Neural progenitor cell (in vitro differentiated cells): ENCODE measurements around the gene GTPBP3. TPM values are rescaled to one million over a fixed set of nuclear protein-coding genes. Genes with fewer than 3 reads are reported as not detected.

Source experiments
- DNase-seq: peaks from one replicate; pipeline ENCODE4 v3.0.0-alpha.2; 2016; ENCODE audit warnings: low spot score
- H2AFZ ChIP-seq: fragments of 200-600 bp; sonication (generic); replicated peaks from 2 replicates; pipeline ENCODE4 v1.6.1; 2016; ENCODE audit warnings: antibody characterized with exemption
- H3F3A ChIP-seq: fragments of 200-600 bp; sonication (generic); 2 replicates; pipeline ENCODE4 v1.6.1; 2016; ENCODE audit warnings: antibody characterized with exemption, low read depth
- H3K27ac ChIP-seq: fragments of 200-600 bp; sonication (generic); 2 replicates; pipeline ENCODE4 v1.5.1; 2016; ENCODE audit warnings: mild to moderate bottlenecking
- H3K27me3 ChIP-seq: fragments of 200-600 bp; sonication (generic); 2 replicates; pipeline ENCODE4 v1.6.1; 2016; ENCODE audit warnings: mild to moderate bottlenecking, moderate library complexity
- H3K36me3 ChIP-seq: fragments of 200-600 bp; sonication (generic); 2 replicates; pipeline ENCODE4 v1.5.1; 2016
- H3K4me1 ChIP-seq: fragments of 200-600 bp; sonication (generic); 2 replicates; pipeline ENCODE4 v1.6.1; 2016; ENCODE audit warnings: mixed run types
- H3K4me2 ChIP-seq: fragments of 200-600 bp; sonication (generic); 2 replicates; pipeline ENCODE4 v1.6.1; 2016
- H3K4me3 ChIP-seq: fragments of 200-600 bp; sonication (generic); 2 replicates; pipeline ENCODE4 v1.5.1; 2016
- H3K79me2 ChIP-seq: fragments of 200-600 bp; sonication (generic); 2 replicates; pipeline ENCODE4 v1.6.1; 2016; ENCODE audit warnings: low read depth
- H3K9ac ChIP-seq: fragments of 200-600 bp; sonication (generic); 2 replicates; pipeline ENCODE4 v1.6.1; 2016
- H3K9me3 ChIP-seq: fragments of 200-600 bp; sonication (generic); 2 replicates; pipeline ENCODE4 v1.5.1; 2016; ENCODE audit warnings: low read depth
- H4K20me1 ChIP-seq: fragments of 200-600 bp; sonication (generic); 2 replicates; pipeline ENCODE4 v1.6.1; 2016; ENCODE audit warnings: low read depth
- H3K27ac Mint-ChIP-seq: 3 replicates; pipeline ENCODE4 v1.8.0; 2021; ENCODE audit warnings: mixed read lengths
- H3K27me3 Mint-ChIP-seq: 2 replicates; pipeline ENCODE4 v1.8.0; 2022; ENCODE audit warnings: low read depth, mild to moderate bottlenecking, inconsistent platforms, moderate library complexity, mixed read lengths; ENCODE audit not compliant: insufficient read depth
- H3K36me3 Mint-ChIP-seq: 3 replicates; pipeline ENCODE4 v1.8.0; 2021; ENCODE audit warnings: mixed read lengths
- H3K4me1 Mint-ChIP-seq: 3 replicates; pipeline ENCODE4 v1.8.0; 2021; ENCODE audit warnings: mixed read lengths
- H3K4me3 Mint-ChIP-seq: 3 replicates; pipeline ENCODE4 v1.8.0; 2021; ENCODE audit warnings: mild to moderate bottlenecking, moderate library complexity, mixed read lengths
- H3K9me3 Mint-ChIP-seq: 3 replicates; pipeline ENCODE4 v1.8.0; 2020; ENCODE audit warnings: mixed read lengths
- EZH2 ChIP-seq: fragments of 200-600 bp; sonication (generic); IDR thresholded peaks from 2 replicates; pipeline ENCODE4 v1.6.1; 2017; ENCODE audit warnings: antibody characterized with exemption, mild to moderate bottlenecking, moderate library complexity
- EZH2phosphoT487 ChIP-seq: fragments of 200-600 bp; sonication (generic); IDR thresholded peaks from 2 replicates; pipeline ENCODE4 v1.6.1; 2017; ENCODE audit warnings: antibody characterized with exemption
- total RNA-seq: library from RNA; depleted of rRNA; stranded (reverse); fragments of >200 nt; gene quantifications from 2 replicates; pipeline ENCODE4 v1.2.3, GENCODE V29; 2015; ENCODE audit warnings: low replicate concordance
- TF ChIP-seq, protein P1 (sequence below): fragments of 200-600 bp; sonication (generic); IDR thresholded peaks from 2 replicates; pipeline ENCODE4 v1.5.1; 2017; ENCODE audit warnings: antibody characterized with exemption, mild to moderate bottlenecking

GTPBP3 gene
- total RNA-seq, 1 donor from 2014 or later = 13.2 TPM

DNA sequence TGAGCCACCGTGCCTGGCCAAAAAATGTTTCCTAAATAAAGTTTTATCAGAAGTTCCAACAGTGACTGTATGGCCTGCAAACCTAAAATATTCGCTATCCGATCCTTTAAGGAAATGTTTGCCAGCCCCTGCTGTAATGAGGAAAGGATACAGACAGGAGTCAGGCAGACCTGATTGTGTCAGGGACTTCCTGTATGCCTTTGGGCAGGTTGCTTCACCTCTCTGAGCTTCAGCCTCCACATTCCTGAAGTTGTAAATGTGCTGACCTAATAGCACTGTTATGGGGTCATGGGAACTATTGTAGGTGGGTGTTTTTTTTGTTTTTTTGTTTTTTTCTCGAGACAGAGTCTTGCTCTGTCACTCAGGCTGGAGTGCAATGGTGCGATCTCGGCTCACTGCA lies 40.4 kb upstream of the GTPBP3 start:
- no peaks in the 10 kb centered on the region for H3K9me3 ChIP-seq
- no peaks in the 10 kb centered on the region for H3K36me3 ChIP-seq
- no peak overlapping the region for H3K27ac Mint-ChIP-seq
- H3K4me3 ChIP-seq = no peak overlapping the region
- H3K36me3 Mint-ChIP-seq = peaks cover 23% of the 10 kb centered on the region
- no peaks in the 10 kb centered on the region for H3K27me3 ChIP-seq
- H3K4me1 Mint-ChIP-seq = peaks cover 4% of the 10 kb centered on the region
- no peak overlapping the region for H2AFZ ChIP-seq
- no peak for DNase-seq
- H4K20me1 ChIP-seq = no peaks in the 10 kb centered on the region
- H3K27me3 Mint-ChIP-seq = peaks cover 2% of the 10 kb centered on the region
- peaks cover 22% of the 10 kb centered on the region for H3F3A ChIP-seq
- no peaks in the 10 kb centered on the region for H3K79me2 ChIP-seq
- H3K4me2 ChIP-seq = no peak overlapping the region
- peaks cover 2% of the 10 kb centered on the region for H3K4me1 ChIP-seq
- no peak overlapping the region for H3K27ac ChIP-seq
- TF ChIP-seq, protein P1, sequence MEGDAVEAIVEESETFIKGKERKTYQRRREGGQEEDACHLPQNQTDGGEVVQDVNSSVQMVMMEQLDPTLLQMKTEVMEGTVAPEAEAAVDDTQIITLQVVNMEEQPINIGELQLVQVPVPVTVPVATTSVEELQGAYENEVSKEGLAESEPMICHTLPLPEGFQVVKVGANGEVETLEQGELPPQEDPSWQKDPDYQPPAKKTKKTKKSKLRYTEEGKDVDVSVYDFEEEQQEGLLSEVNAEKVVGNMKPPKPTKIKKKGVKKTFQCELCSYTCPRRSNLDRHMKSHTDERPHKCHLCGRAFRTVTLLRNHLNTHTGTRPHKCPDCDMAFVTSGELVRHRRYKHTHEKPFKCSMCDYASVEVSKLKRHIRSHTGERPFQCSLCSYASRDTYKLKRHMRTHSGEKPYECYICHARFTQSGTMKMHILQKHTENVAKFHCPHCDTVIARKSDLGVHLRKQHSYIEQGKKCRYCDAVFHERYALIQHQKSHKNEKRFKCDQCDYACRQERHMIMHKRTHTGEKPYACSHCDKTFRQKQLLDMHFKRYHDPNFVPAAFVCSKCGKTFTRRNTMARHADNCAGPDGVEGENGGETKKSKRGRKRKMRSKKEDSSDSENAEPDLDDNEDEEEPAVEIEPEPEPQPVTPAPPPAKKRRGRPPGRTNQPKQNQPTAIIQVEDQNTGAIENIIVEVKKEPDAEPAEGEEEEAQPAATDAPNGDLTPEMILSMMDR = no peak
- no peak for TF ChIP-seq EZH2
- TF ChIP-seq EZH2phosphoT487 = no peak
- H3K9me3 Mint-ChIP-seq = peaks cover 4% of the 10 kb centered on the region
- no peak overlapping the region for H3K9ac ChIP-seq
- peak overlapping the region; percentile 41 for H3K4me3 Mint-ChIP-seq

- Histone ChIP-seq H3K27ac (no peak overlapping the region), H3K4me2 (no peak overlapping the region), H3K9me3 (no peaks in the 10 kb centered on the region), H2AFZ (no peak overlapping the region), H3K4me3 (no peak overlapping the region), H3K79me2 (no peaks in the 10 kb centered on the region), H3K36me3 (no peaks in the 10 kb centered on the region), H3K4me1 (peaks cover 6% of the 10 kb centered on the region), H4K20me1 (no peaks in the 10 kb centered on the region), H3K27me3 (no peaks in the 10 kb centered on the region), H3K9ac (no peak overlapping the region), H3F3A (peaks cover 22% of the 10 kb centered on the region)
- no peak for DNase-seq
- Mint-ChIP-seq H3K27ac (no peak overlapping the region), H3K4me1 (peaks cover 23% of the 10 kb centered on the region), H3K4me3 (no peak overlapping the region), H3K36me3 (peaks cover 18% of the 10 kb centered on the region), H3K9me3 (peaks cover 4% of the 10 kb centered on the region), H3K27me3 (peaks cover 5% of the 10 kb centered on the region)
- TF ChIP-seq EZH2 = no peak
- TF ChIP-seq, protein P1 = no peak
- TF ChIP-seq EZH2phosphoT487 = no peak
Measured at GRCh38 chr19:17300992-17301619, 36.2 kb upstream of the GTPBP3 start.

DNA sequence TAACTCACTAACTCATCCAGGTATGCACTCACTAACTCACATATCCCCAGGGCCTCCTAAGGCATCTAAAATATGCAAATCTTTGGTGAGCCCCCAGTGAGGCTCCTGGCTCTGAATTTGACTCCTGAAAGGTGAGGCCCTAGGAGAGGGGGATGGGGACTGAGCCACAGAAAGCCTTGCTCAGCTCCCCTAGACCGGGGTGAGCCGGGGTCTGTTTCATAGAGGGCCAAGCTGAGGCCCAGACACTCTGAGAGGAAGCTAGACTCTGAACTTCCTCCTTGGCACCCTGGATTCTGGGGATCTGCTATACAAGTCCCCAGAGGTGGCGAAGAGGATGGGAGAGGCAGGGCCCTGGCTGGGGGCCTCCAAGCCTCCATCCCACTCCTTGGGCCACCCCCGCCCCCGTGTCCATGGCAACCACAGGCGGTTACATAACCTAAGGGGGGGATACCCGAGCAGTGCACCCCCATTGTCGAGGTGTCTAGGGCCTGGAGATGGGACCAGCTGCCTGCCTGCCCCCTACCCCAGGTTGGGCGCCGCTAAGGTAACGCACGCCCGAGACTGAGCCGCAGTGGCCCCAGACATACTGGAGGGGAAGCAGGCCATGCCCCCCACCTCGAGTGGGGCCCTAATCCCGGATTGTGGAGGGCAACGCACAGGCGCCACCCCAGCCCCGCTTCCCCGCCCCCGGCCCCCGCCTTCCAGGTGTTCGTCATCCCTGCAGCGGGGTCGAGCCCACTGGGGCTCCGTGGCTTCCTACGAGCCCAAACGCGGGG lies 34.8 kb upstream of the GTPBP3 start:
- Histone ChIP-seq H3K4me2 (peak overlapping the region; percentile 90), H3K9ac (no peak overlapping the region), H2AFZ (peak overlapping the region; percentile 77), H4K20me1 (no peaks in the 10 kb centered on the region), H3K4me1 (peaks cover 6% of the 10 kb centered on the region), H3K36me3 (no peaks in the 10 kb centered on the region), H3K79me2 (peaks cover 11% of the 10 kb centered on the region), H3K27ac (no peak overlapping the region), H3K27me3 (no peaks in the 10 kb centered on the region), H3K4me3 (peak overlapping the region; percentile 67), H3K9me3 (no peaks in the 10 kb centered on the region), H3F3A (peaks cover 30% of the 10 kb centered on the region)
- peaks cover 27% of the 10 kb centered on the region for H3K4me1 Mint-ChIP-seq
- peaks cover 5% of the 10 kb centered on the region for H3K27me3 Mint-ChIP-seq
- H3K9me3 Mint-ChIP-seq = peaks cover 4% of the 10 kb centered on the region
- no peak for TF ChIP-seq EZH2phosphoT487
- TF ChIP-seq EZH2 = no peak
- TF ChIP-seq, protein P1 = no peak
- H3K4me3 Mint-ChIP-seq = peak overlapping the region; percentile 91
- DNase-seq = peak; percentile 42
- H3K27ac Mint-ChIP-seq = no peak overlapping the region
- peaks cover 12% of the 10 kb centered on the region for H3K36me3 Mint-ChIP-seq
